ENCODE measurements around the gene YIF1B.
"Not testable (repeated sequence)": the region's sequence is repeated elsewhere in the genome, so short reads cannot be mapped to it uniquely, and the experiment has no call there.

The YIF1B gene, protein sequence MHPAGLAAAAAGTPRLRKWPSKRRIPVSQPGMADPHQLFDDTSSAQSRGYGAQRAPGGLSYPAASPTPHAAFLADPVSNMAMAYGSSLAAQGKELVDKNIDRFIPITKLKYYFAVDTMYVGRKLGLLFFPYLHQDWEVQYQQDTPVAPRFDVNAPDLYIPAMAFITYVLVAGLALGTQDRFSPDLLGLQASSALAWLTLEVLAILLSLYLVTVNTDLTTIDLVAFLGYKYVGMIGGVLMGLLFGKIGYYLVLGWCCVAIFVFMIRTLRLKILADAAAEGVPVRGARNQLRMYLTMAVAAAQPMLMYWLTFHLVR

GRCh38 chr19:38315657-38316476 is at the start of gene YIF1B:
Gene YIF1B, minus strand, starts transcription at chr19:38315947. Its CDS starts 30 bp downstream, at chr19:38315917.
- peak; percentile 93 for DNase-seq

DNA sequence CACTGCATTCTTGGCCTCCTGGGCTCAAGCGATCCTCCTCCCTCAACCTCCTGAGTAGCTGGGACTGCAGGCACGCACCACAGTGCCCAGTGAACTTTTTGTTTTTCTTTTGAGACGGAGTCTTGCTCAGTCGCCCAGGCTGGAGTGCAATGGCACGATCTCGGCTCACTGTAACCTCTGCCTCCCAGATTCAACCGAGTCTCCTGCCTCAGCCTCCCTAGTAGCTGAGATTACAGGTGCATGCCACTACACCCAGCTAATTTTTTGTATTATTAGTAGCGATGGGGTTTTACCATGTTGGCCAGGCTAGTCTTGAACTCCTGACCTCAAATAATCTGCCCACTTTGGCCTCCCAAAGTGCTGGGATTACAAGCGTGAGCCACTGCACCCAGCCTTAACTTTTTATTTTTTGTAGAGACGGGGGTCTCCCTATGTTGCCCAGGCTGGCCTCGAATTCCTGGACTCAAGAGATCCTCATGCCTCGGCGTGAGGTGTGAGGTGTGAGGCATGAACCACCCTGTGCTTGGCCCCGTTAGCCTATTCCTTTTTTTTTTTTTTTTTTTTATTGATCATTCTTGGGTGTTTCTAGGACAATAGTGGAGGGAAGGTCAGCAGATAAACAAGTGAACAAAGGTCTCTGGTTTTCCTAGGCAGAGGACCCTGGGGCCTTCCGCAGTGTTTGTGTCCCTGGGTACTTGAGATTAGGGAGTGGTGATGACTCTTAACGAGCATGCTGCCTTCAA is 47.4 kb upstream of the YIF1B start:
- not testable (repeated sequence) for DNase-seq

DNA sequence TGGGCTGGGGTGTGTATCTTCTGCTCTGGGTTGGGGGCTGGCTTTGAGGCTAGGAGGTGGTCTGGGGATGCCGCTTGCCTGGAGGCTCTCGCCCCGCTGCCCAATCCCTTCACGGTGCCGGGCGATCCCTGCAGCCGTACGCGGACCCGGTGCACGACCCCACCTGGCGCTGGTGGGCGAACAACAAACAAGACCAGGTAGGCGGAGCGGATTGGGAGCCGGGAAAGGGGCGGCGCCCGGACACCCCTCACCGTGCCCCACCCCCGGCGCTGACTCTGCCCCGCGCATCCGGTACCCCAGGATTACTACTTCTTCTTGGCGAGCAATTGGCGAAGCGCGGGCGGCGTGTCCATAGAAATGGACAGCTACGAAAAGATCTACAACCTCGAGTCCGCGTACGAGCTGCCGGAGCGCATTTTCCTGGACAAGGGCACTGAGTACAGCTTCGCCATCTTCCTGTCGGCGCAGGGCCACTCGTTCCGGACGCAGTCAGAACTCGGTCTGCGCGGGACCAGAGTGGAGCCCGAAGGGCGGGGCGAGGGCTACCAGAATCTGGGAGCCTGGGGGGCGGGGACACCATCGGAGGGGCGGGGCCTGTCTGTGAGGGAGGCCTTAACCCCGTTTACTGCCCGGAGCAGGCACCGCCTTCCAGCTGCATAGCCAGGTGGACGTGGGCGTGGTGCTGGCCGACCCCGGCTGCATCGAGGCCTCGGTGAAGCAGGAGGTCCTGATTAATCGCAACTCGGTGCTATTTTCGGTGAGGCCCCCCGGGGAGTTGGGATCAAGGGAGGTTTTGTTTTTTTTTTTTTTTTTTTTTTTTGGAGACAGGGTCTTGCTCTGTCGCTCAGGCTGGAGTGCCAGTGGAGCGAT is 46.6 kb upstream of the YIF1B start:
- DNase-seq: peak; percentile 83

DNA sequence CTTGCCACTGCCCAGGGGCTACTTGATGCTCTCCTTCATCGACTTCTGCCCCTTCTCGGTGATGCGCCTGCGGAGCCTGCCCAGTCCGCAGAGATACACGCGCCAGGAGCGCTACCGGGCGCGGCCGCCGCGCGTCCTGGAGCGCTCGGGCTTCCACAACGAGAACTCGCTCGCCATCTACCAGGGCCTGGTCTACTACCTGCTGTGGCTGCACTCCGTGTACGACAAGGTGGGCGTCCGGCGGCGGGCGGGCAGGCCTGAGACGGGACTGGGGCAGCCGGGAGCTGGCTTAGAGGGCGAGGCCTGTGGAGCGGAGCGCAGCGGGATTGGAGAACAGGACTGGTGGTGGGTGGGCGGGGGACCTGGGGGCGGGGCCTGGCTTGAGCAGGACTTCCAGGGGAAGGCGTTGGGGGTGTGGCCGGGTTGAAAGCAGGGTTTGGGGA is 45.9 kb upstream of the YIF1B start:
- DNase-seq: peak; percentile 74

GRCh38 chr19:38360839-38361631 is 45.3 kb upstream of the YIF1B start:
- DNase-seq: peak; percentile 44

DNA sequence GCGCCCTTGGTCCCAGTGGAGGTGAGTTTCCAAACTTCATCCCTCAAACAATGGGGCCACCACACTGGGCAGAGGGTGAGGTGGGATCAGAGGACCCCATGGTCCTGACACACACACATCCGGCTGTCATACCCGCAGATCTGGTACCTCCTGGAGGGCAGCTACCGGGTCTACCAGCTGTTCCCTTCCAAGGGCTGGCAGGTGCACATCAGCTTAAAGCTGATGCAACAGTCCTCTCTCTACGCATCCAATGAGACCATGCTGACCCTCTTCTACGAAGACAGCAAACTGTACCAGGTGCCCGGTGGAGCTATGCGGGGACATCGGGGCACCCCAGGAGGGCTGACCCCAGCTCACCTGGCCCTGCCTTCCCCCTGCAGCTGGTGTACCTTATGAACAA is 44.6 kb upstream of the YIF1B start:
- no peak for DNase-seq

GRCh38 chr19:38359242-38360021 is 43.7 kb upstream of the YIF1B start:
- DNase-seq: no peak

DNA sequence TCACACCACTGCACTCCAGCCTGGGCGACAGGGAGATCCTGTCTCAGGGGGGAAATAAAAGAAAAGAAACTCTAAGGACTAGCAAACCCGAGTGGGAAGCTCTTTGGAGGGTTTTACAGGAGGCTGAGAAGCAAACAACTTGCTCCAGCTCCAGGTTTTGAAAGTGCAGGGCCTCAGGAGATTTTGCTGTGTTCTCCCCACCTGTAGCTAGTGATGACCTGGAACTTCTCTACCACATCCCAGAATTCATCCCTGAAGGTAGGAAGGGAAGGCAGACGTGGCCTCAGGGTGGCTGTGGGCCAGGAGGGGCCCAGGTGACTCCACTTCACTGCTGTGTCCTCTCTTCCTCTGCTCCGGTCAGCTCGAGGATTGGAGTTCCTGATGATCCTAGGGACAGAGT is 42.3 kb upstream of the YIF1B start:
- DNase-seq: no peak

GRCh38 chr19:38355728-38356725 is 40.3 kb upstream of the YIF1B start:
- no peak for DNase-seq

DNA sequence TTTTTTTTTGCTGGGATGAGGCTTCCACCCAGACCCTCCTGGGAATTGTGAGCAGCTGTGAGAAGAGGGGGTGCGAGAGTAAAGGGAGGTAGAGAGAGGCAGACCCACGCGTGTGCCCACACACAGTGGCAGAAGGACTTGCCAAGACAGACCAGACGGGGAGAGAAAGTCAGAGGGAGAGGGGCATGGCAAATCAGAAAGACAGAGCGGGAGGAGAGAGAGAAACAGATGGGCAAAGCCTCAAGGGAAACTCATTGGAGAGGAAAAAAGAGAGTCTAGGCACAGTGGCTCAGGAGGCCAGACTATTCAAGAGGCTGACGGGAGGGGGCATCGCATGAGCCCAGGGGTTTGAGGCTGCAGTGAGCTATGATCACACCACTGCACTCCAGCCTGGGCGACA is 36.9 kb upstream of the YIF1B start:
- no peak for DNase-seq

DNA sequence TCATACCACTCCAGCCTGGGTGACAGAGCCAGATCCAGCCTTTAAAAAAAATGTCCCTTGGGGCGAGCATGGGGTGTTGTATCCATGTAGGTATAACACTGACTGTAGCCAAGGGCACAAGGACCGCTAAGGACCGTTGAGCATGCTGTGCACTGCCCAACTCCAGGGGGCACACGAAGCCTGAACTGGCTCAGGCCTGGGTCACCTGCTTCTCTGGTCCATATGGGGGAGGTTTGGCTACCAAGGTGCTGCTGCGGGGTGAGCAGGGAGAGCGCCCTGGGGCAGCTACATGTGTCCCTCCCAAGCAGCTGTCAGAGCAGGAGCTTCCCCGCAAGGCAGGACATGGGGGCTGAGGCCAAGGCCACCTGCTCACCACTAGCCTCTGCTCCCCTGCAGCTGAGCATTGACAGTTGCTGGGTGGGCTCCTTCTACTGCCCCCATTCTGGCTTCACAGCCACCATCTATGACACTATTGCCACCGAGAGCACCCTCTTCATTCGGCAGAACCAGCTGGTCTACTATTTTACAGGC is 36.2 kb upstream of the YIF1B start:
- DNase-seq: no peak

GRCh38 chr19:38350883-38351282 is 35.1 kb upstream of the YIF1B start:
- no peak for DNase-seq

DNA sequence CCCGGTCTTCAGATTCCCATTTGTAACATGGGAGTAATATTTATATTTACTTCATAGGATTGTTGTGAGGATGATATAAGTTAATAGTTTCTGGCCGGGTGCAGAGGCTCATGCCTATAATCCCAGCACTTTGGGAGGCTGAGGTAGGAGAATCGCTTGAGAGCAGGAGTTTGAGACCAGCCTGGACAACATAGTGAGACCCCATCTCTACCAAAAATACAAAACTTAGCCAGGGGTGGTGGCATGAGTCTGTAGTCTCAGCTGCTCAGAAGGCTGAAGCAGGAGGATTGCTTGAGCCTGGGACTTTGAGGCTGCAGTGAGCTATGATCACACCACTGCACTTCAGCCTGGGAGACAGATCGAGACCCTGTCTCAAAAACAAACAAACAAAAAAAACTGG is 31.1 kb upstream of the YIF1B start:
- DNase-seq: no peak

- no peak for DNase-seq
Observed at GRCh38 chr19:38340927-38341326, 25.2 kb upstream of the YIF1B start.

- DNase-seq: not testable (repeated sequence)
Observed at GRCh38 chr19:38339011-38339410, 23.3 kb upstream of the YIF1B start.

GRCh38 chr19:38337360-38337653 is 21.6 kb upstream of the YIF1B start:
- peak; percentile 53 for DNase-seq

GRCh38 chr19:38336638-38337359 is 21.1 kb upstream of the YIF1B start:
- peak; percentile 98 for DNase-seq

- DNase-seq: peak; percentile 95
Observed at GRCh38 chr19:38335949-38336637, 20.3 kb upstream of the YIF1B start.
